ENCODE measurements around the gene SLC24A3.

GRCh38 chr20:19397226-19397625 lies 184.8 kb downstream of the SLC24A3 start:
- TF ChIP-seq, protein P1, sequence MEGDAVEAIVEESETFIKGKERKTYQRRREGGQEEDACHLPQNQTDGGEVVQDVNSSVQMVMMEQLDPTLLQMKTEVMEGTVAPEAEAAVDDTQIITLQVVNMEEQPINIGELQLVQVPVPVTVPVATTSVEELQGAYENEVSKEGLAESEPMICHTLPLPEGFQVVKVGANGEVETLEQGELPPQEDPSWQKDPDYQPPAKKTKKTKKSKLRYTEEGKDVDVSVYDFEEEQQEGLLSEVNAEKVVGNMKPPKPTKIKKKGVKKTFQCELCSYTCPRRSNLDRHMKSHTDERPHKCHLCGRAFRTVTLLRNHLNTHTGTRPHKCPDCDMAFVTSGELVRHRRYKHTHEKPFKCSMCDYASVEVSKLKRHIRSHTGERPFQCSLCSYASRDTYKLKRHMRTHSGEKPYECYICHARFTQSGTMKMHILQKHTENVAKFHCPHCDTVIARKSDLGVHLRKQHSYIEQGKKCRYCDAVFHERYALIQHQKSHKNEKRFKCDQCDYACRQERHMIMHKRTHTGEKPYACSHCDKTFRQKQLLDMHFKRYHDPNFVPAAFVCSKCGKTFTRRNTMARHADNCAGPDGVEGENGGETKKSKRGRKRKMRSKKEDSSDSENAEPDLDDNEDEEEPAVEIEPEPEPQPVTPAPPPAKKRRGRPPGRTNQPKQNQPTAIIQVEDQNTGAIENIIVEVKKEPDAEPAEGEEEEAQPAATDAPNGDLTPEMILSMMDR (IDR thresholded peaks at IDR 0.05; ENCODE audit: insufficient read depth, low read depth, low read length) = no peak
- no peak for TF ChIP-seq EZH2 (IDR thresholded peaks at IDR 0.05; ENCODE audit: insufficient read depth, low read length)

Measured in astrocyte (in vitro differentiated cells and primary cell).